ENCODE measurements around the gene PRRT1B.

PRRT1B gene

GRCh38 chr9:131582466-131583336, 37.4 kb downstream of the PRRT1B start:
- no peaks in the 10 kb centered on the region for H3K79me2 ChIP-seq (ENCODE audit: insufficient read depth, low read length)
- no peaks in the 10 kb centered on the region for H3K9me3 ChIP-seq (ENCODE audit: insufficient read depth, low read length)
- TF ChIP-seq CTCF (IDR thresholded peaks at IDR 0.05; ENCODE audit: insufficient read depth, low read length, poor library complexity, severe bottlenecking) (no peak), EZH2phosphoT487 (conservative IDR thresholded peaks at IDR 0.05; ENCODE audit: low read length) (no peak)
- H3K9me2 ChIP-seq (replicated peaks; ENCODE audit: insufficient read depth, low read length) = no peaks in the 10 kb centered on the region
- no peak overlapping the region for H3K4me2 ChIP-seq (ENCODE audit: low read depth, low read length, poor library complexity, severe bottlenecking)
- no peaks in the 10 kb centered on the region for H4K20me1 ChIP-seq (ENCODE audit: low read depth, low read length)
- no peak overlapping the region for H3K4me3 ChIP-seq (ENCODE audit: insufficient read depth, low read length, poor library complexity, severe bottlenecking)
- H3K36me3 ChIP-seq (ENCODE audit: low read length) = no peaks in the 10 kb centered on the region
- no peaks in the 10 kb centered on the region for H3K27me3 ChIP-seq (ENCODE audit: low read length)
- no peaks in the 10 kb centered on the region for H3F3A ChIP-seq (ENCODE audit: insufficient read depth)
- no peak overlapping the region for H2AFZ ChIP-seq (ENCODE audit: low read depth, low read length, severe bottlenecking)
- H3K9ac ChIP-seq (ENCODE audit: low read length) = no peak overlapping the region
- H3K27ac ChIP-seq (ENCODE audit: low read depth, low read length) = no peak overlapping the region

GRCh38 chr9:131583337-131583645, 38.0 kb downstream of the PRRT1B start:
- Histone ChIP-seq H4K20me1 (ENCODE audit: low read depth, low read length) (no peaks in the 10 kb centered on the region), H3F3A (ENCODE audit: insufficient read depth) (no peaks in the 10 kb centered on the region), H3K36me3 (ENCODE audit: low read length) (no peaks in the 10 kb centered on the region), H3K27ac (ENCODE audit: low read depth, low read length) (no peak overlapping the region), H3K4me2 (ENCODE audit: low read depth, low read length, poor library complexity, severe bottlenecking) (no peak overlapping the region), H3K9me3 (ENCODE audit: insufficient read depth, low read length) (no peaks in the 10 kb centered on the region), H3K9me2 (replicated peaks; ENCODE audit: insufficient read depth, low read length) (no peaks in the 10 kb centered on the region), H3K79me2 (ENCODE audit: insufficient read depth, low read length) (no peaks in the 10 kb centered on the region), H3K27me3 (ENCODE audit: low read length) (no peaks in the 10 kb centered on the region), H3K9ac (ENCODE audit: low read length) (no peak overlapping the region), H3K4me3 (ENCODE audit: insufficient read depth, low read length, poor library complexity, severe bottlenecking) (no peak overlapping the region), H2AFZ (ENCODE audit: low read depth, low read length, severe bottlenecking) (no peak overlapping the region)
- no peak for TF ChIP-seq EZH2phosphoT487 (conservative IDR thresholded peaks at IDR 0.05; ENCODE audit: low read length)
- TF ChIP-seq CTCF (IDR thresholded peaks at IDR 0.05; ENCODE audit: insufficient read depth, low read length, poor library complexity, severe bottlenecking) = no peak

- H3K9me2 ChIP-seq (replicated peaks; ENCODE audit: insufficient read depth, low read length) = no peaks in the 10 kb centered on the region
- H3K4me2 ChIP-seq (ENCODE audit: low read depth, low read length, poor library complexity, severe bottlenecking) = no peak overlapping the region
- H3K27ac ChIP-seq (ENCODE audit: low read depth, low read length) = no peak overlapping the region
- no peaks in the 10 kb centered on the region for H3K79me2 ChIP-seq (ENCODE audit: insufficient read depth, low read length)
- no peak overlapping the region for H3K4me3 ChIP-seq (ENCODE audit: insufficient read depth, low read length, poor library complexity, severe bottlenecking)
- no peaks in the 10 kb centered on the region for H4K20me1 ChIP-seq (ENCODE audit: low read depth, low read length)
- no peaks in the 10 kb centered on the region for H3K27me3 ChIP-seq (ENCODE audit: low read length)
- no peaks in the 10 kb centered on the region for H3F3A ChIP-seq (ENCODE audit: insufficient read depth)
- no peaks in the 10 kb centered on the region for H3K9me3 ChIP-seq (ENCODE audit: insufficient read depth, low read length)
- H3K9ac ChIP-seq (ENCODE audit: low read length) = no peak overlapping the region
- H3K36me3 ChIP-seq (ENCODE audit: low read length) = no peaks in the 10 kb centered on the region
- TF ChIP-seq CTCF (IDR thresholded peaks at IDR 0.05; ENCODE audit: insufficient read depth, low read length, poor library complexity, severe bottlenecking) (no peak), EZH2phosphoT487 (conservative IDR thresholded peaks at IDR 0.05; ENCODE audit: low read length) (no peak)
- H2AFZ ChIP-seq (ENCODE audit: low read depth, low read length, severe bottlenecking) = no peak overlapping the region
These were observed 38.7 kb downstream of the PRRT1B start for GRCh38 chr9:131583836-131584555.
